ENCODE results near the gene CLOCK. TPM values are rescaled to one million over a fixed set of nuclear protein-coding genes. Genes with fewer than 3 reads are reported as not detected.

The CLOCK gene
- total RNA-seq, 6 donors from 2014 or later: 10.2 to 39.6 (median 22.2) TPM

- no peak for TF ChIP-seq CTCF (IDR thresholded peaks at IDR 0.05)
- TF ChIP-seq POLR2A (IDR thresholded peaks at IDR 0.05): peak in 1 of 4 donors; percentile 7
- no peak for TF ChIP-seq EP300 (IDR thresholded peaks at IDR 0.05)
- peak in 1 of 2 donors; percentile 25 for TF ChIP-seq POLR2AphosphoS5 (IDR thresholded peaks at IDR 0.05)
Measured at GRCh38 chr4:55396308-55397125, 150.2 kb downstream of the CLOCK start.

GRCh38 chr4:55395529-55396307 is 151.0 kb downstream of the CLOCK start, which contains the start of gene TMEM165:
TSS of gene TMEM165 (plus strand) at chr4:55395957. CDS start at chr4:55396190, 233 bp downstream.
- peak within 1 kb of the TSS; percentile 80 to 98 (median 87) for H3K4me3 ChIP-seq
- no peak for TF ChIP-seq EP300 (IDR thresholded peaks at IDR 0.05)
- TF ChIP-seq CTCF (IDR thresholded peaks at IDR 0.05): peak in 2 of 6 experiments; percentile 31 to 33
- peak; percentile 11 to 99 (median 98) for TF ChIP-seq POLR2A (IDR thresholded peaks at IDR 0.05)
- peak; percentile 94 to 96 for TF ChIP-seq POLR2AphosphoS5 (IDR thresholded peaks at IDR 0.05)
- peaks cover 0 to 7% (median 2%) of the 10 kb centered on the region in 4 donors for H3K36me3 ChIP-seq
- H3K9me3 ChIP-seq: no peaks in the 10 kb centered on the region
- H3K27me3 ChIP-seq: no peaks in the 10 kb centered on the region
- DNase-seq: peak; percentile 96 to 98
- 0 to 1% methylated on average over 25 to 50 of the region's 95 CpGs for WGBS, 2 donors
- H3K4me1 ChIP-seq: peaks cover 3 to 36% (median 22%) of the 10 kb centered on the region in 4 donors
- peak within 1 kb of the TSS; percentile 95 to 100 (median 98) for H3K27ac ChIP-seq
- ATAC-seq (ENCODE audit: low FRiP score in 2 of 2): peak; percentile 96 to 98

More at GRCh38 chr4:55396308-55397125, 150.2 kb downstream of the CLOCK start:
- H3K27ac ChIP-seq: peak overlapping the region; percentile 95 to 100 (median 98)
- peaks cover 10 to 43% (median 29%) of the 10 kb centered on the region in 4 donors for H3K4me1 ChIP-seq
- no peaks in the 10 kb centered on the region for H3K9me3 ChIP-seq
- WGBS, 2 donors: 0% methylated on average over 17 to 41 of the region's 41 CpGs
- ATAC-seq (ENCODE audit: low FRiP score in 2 of 2): peak; percentile 47 to 64
- no peaks in the 10 kb centered on the region for H3K27me3 ChIP-seq
- peaks cover 0 to 11% (median 2%) of the 10 kb centered on the region in 4 donors for H3K36me3 ChIP-seq
- peak; percentile 45 to 91 for DNase-seq
- peak overlapping the region; percentile 80 to 98 (median 87) for H3K4me3 ChIP-seq

GRCh38 chr4:55395218-55395528 is 151.5 kb downstream of the CLOCK start:
- H3K4me1 ChIP-seq: peaks cover 3 to 33% (median 19%) of the 10 kb centered on the region in 4 donors
- no peak for DNase-seq
- ATAC-seq (ENCODE audit: low FRiP score in 2 of 2): no peak
- WGBS, 2 donors: 1% methylated on average over 4 of the region's 4 CpGs
- TF ChIP-seq POLR2AphosphoS5 (IDR thresholded peaks at IDR 0.05): no peak
- no peak for TF ChIP-seq CTCF (IDR thresholded peaks at IDR 0.05)
- TF ChIP-seq POLR2A (IDR thresholded peaks at IDR 0.05): no peak
- no peak for TF ChIP-seq EP300 (IDR thresholded peaks at IDR 0.05)
- H3K4me3 ChIP-seq: peak overlapping the region; percentile 80 to 98 (median 87)
- H3K27ac ChIP-seq: peak overlapping the region; percentile 95 to 100 (median 98)
- H3K36me3 ChIP-seq: peaks cover 0 to 5% (median 0%) of the 10 kb centered on the region in 4 donors
- H3K9me3 ChIP-seq: no peaks in the 10 kb centered on the region
- H3K27me3 ChIP-seq: no peaks in the 10 kb centered on the region

- no peaks in the 10 kb centered on the region for H3K36me3 ChIP-seq
- 94 to 96% methylated on average over 4 of the region's 4 CpGs for WGBS, 2 donors
- no peak for TF ChIP-seq CTCF (IDR thresholded peaks at IDR 0.05)
- TF ChIP-seq EP300 (IDR thresholded peaks at IDR 0.05): no peak
- peaks cover 0 to 21% (median 10%) of the 10 kb centered on the region in 4 donors for H3K4me1 ChIP-seq
- no peak overlapping the region for H3K4me3 ChIP-seq
- H3K27ac ChIP-seq: no peak overlapping the region
- no peak for ATAC-seq (ENCODE audit: low FRiP score in 2 of 2)
- H3K27me3 ChIP-seq: no peaks in the 10 kb centered on the region
- no peaks in the 10 kb centered on the region for H3K9me3 ChIP-seq
- no peak for DNase-seq
Measured at GRCh38 chr4:55393461-55394320, 153.0 kb downstream of the CLOCK start.

Data from upper lobe of left lung (tissue), 6 donors.